ENCODE measurements around the gene AHCY.
"Not testable (repeated sequence)": the region's sequence is repeated elsewhere in the genome, so short reads cannot be mapped to it uniquely, and the experiment has no call there.

The AHCY gene

GRCh38 chr20:34328928-34329677, 25.9 kb upstream of the AHCY start:
- DNase-seq (ENCODE audit: insufficient read length, low spot score) (no peak), FAIRE-seq (no peak)
- no peak for TF ChIP-seq CTCF (IDR thresholded peaks at IDR 0.05; ENCODE audit: insufficient read depth, missing control alignments)

- not testable (repeated sequence) for DNase-seq (ENCODE audit: insufficient read length, low spot score); FAIRE-seq
Measured at GRCh38 chr20:34328207-34328606, 25.1 kb upstream of the AHCY start.

GRCh38 chr20:34324541-34324940, 21.4 kb upstream of the AHCY start:
- no peak for DNase-seq (ENCODE audit: insufficient read length, low spot score)
- TF ChIP-seq CTCF (IDR thresholded peaks at IDR 0.05; ENCODE audit: insufficient read depth, missing control alignments): no peak
- FAIRE-seq: no peak

- DNase-seq (ENCODE audit: insufficient read length, low spot score) (no peak), FAIRE-seq (no peak)
- TF ChIP-seq CTCF (IDR thresholded peaks at IDR 0.05; ENCODE audit: insufficient read depth, missing control alignments): no peak
Measured at GRCh38 chr20:34322267-34323105, 19.3 kb upstream of the AHCY start.

- FAIRE-seq: no peak
- no peak for TF ChIP-seq CTCF (IDR thresholded peaks at IDR 0.05; ENCODE audit: insufficient read depth, missing control alignments)
- DNase-seq (ENCODE audit: insufficient read length, low spot score): no peak
Measured at GRCh38 chr20:34320861-34321260, 17.7 kb upstream of the AHCY start.

- no peak for TF ChIP-seq CTCF (IDR thresholded peaks at IDR 0.05; ENCODE audit: insufficient read depth, missing control alignments)
- no peak for DNase-seq (ENCODE audit: insufficient read length, low spot score)
- no peak for FAIRE-seq
Measured at GRCh38 chr20:34318609-34319443, 15.7 kb upstream of the AHCY start.

- no peak for TF ChIP-seq CTCF (IDR thresholded peaks at IDR 0.05; ENCODE audit: insufficient read depth, missing control alignments)
- FAIRE-seq: no peak
- DNase-seq (ENCODE audit: insufficient read length, low spot score): no peak
Measured at GRCh38 chr20:34316196-34316814, 13.2 kb upstream of the AHCY start.

All from D721Med (cell line).